RWPE1 (cell line): ENCODE data around the gene RNASE11.
"Not testable (repeated sequence)": the region's sequence is repeated elsewhere in the genome, so short reads cannot be mapped to it uniquely, and the experiment has no call there.

Experiments used
- CTCF ChIA-PET: fragments of 350-600 bp; sonication (Branson Sonifier 250); formaldehyde crosslinking; extraction: SDS; loops from one replicate; lab custom pipeline; 2021; lab: Yijun Ruan, JAX
- POLR2A ChIA-PET: fragments of 400-600 bp; formaldehyde crosslinking; extraction: SDS; loops from one replicate; lab custom pipeline; 2020; ENCODE audit warnings: antibody characterized with exemption; ENCODE audit not compliant: low non-redundant PET; lab: Yijun Ruan, JAX
- DNase-seq: peaks from one replicate; pipeline ENCODE4 v3.0.0; 2012; ENCODE audit warnings: low spot score
- H3K27ac ChIP-seq: fragments of 450-650 bp; 2 replicates; pipeline ENCODE4 v1.5.1; 2017
- CTCF ChIP-seq: fragments of 450-650 bp; conservative IDR thresholded peaks from 2 replicates; pipeline ENCODE4 v1.5.1; 2017; ENCODE audit warnings: low read depth, mild to moderate bottlenecking

The RNASE11 gene

GRCh38 chr14:20583908-20584307, 3.9 kb downstream of the RNASE11 start:
- ChIA-PET CTCF (no interaction called here), POLR2A (no interaction called here)
- DNase-seq = no peak
- no peak for TF ChIP-seq CTCF
- H3K27ac ChIP-seq = no peak overlapping the region

DNA sequence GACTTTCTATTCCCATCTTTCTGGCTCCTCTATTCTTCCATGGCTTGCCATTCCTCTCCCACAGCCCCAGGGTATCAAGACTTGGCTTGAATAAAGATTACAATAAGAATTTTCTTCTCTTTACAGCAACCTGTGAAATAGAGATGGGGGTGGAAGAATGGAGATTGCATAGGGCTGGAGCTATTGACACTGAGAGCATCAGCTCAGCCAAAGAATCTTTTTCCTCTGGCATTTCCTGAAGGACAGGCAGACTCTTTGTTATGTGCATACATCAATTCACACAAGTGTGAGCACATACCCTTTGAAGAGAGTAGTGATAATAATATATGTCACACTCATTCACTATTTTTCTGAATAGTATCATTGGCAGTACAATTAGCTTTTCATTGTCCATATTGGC, 4.7 kb downstream of the RNASE11 start:
- ChIA-PET CTCF (interaction anchor here (1.0 kb wide), 1 partner anchor 68 kb away, joined by 3 read pairs; no protein-coding TSS in a partner anchor), POLR2A (no interaction called here)
- no peak for DNase-seq
- no peak for TF ChIP-seq CTCF
- H3K27ac ChIP-seq = no peak overlapping the region

DNA sequence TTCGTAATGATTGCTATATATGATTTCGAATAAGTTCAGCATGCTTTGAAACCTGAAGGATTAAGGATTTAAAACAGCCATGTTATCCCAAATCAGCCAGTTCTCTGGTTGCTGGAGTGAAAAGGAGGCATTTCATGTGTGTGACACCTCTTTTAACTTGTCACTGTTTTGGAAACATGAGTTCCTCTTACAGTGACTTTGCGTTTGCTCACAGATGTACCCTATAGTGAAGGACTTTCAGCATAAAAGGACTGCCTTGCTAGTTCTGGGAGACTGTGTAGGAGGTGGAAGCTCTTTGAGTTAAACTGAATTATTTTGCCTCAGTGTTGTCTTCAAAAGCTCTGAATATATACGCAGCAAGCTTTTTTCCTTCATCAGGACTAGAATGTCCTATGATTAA, 7.6 kb downstream of the RNASE11 start:
- POLR2A ChIA-PET = no interaction called here
- CTCF ChIA-PET = interaction anchor here (0.7 kb wide), 1 partner anchor 803 kb away, joined by 3 read pairs; no protein-coding TSS in a partner anchor
- TF ChIP-seq CTCF = no peak
- H3K27ac ChIP-seq = no peak overlapping the region
- no peak for DNase-seq

GRCh38 chr14:20578784-20579502, 8.9 kb downstream of the RNASE11 start:
- H3K27ac ChIP-seq = no peak overlapping the region
- TF ChIP-seq CTCF = no peak
- DNase-seq = no peak
- ChIA-PET CTCF (no interaction called here), POLR2A (no interaction called here)

- TF ChIP-seq CTCF = no peak
- ChIA-PET POLR2A (no interaction called here), CTCF (no interaction called here)
- DNase-seq = no peak
- no peak overlapping the region for H3K27ac ChIP-seq
Measured at GRCh38 chr14:20578325-20578724, 9.5 kb downstream of the RNASE11 start.

DNA sequence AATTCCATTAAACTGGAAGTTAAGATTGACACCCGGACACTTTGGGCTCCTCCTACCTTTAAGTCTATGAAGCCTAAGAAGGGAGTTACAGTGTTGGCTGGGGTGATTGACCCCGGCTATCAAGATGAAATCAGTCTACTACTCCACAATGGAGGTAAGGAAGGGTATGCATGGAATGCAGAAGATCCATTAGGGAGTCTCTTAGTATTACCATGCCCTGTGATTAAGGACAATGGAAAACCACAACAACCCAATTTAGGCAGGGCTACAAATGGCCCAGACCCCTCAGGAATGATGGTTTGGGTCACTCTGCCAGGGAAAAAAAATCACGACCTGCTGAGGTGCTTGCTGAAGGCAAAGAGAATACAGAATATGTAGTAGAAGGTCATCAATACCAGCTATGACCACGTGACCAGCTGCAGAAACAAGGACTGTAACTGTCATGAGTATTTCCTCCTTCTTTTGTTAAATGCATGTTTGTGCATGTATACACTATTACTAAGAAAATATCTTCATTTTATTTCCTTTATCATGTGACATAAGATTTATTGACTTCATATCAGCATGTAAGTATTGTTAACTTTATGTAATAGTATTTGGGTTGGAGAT, 15.3 kb downstream of the RNASE11 start:
- POLR2A ChIA-PET, DNase-seq, CTCF ChIA-PET, H3K27ac ChIP-seq: not testable (repeated sequence)

DNA sequence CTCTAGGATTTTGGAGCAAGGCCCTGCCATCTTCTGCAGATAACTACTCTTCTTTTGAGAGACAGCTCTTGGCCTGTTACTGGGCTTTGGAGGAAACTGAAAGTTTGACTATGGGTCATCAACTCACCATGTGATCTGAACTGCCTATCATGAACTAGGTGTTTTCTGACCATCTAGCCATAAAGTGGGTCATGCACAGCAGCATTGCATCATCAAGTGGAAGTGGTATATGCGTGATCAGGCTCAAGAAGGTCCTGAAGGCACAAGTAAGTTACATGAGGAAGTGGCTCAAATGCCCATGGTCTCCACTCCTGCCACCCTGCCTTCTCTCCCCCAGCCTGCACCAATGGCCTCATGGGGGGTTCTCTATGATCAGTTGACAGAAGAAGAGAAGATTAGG, 17.1 kb downstream of the RNASE11 start:
- POLR2A ChIA-PET, H3K27ac ChIP-seq, DNase-seq: not testable (repeated sequence)
- CTCF ChIA-PET = interaction anchor here (0.6 kb wide), 1 partner anchor 62 kb away, joined by 3 read pairs; no protein-coding TSS in a partner anchor

DNA sequence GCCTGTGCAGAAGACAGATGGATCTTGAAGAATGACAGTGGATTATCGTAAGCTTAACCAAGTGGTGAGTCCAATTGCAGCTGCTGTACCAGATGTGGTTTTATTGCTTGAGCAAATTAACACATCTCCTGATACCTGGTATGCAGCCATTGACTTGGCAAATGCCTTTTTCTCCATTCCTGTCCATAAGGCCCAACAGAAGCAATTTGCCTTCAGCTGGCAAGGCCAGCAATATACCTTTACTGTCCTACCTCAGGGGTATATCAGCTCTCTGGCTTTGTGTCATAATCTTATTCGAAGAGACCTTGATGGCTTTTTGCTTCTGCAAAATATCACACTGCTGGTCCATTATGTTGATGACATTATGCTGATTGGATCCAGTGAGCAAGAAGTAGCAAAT, 17.9 kb downstream of the RNASE11 start:
- DNase-seq, POLR2A ChIA-PET, H3K27ac ChIP-seq: not testable (repeated sequence)
- CTCF ChIA-PET = interaction anchor here (0.6 kb wide), 1 partner anchor 27 kb away, joined by 3 read pairs; no protein-coding TSS in a partner anchor
